GM06990 (cell line): Measurements from ENCODE around the gene SLC29A3.

Experiments used
- DNase-seq: peaks from one replicate; pipeline ENCODE4 v3.0.0-alpha.2; 2011; ENCODE audit not compliant: insufficient read length; ENCODE audit errors: extremely low read depth
- H3K27me3 ChIP-seq: replicated peaks from 2 replicates; pipeline ENCODE4 v1.6.0; 2011; ENCODE audit warnings: low read length; ENCODE audit not compliant: control insufficient read depth, insufficient read depth
- H3K36me3 ChIP-seq: 2 replicates; pipeline ENCODE4 v1.5.1; 2011; ENCODE audit warnings: low read length; ENCODE audit not compliant: control insufficient read depth, insufficient read depth
- H3K4me3 ChIP-seq: replicated peaks from 2 replicates; pipeline ENCODE4 v1.5.1; 2011; ENCODE audit warnings: low read depth, mild to moderate bottlenecking, control low read depth, low read length
- TF ChIP-seq, protein P1 (sequence below): IDR thresholded peaks from 2 replicates; pipeline ENCODE4 v1.5.1; 2011; ENCODE audit warnings: low read length, control low read depth, mild to moderate bottlenecking, inconsistent platforms; ENCODE audit not compliant: insufficient read depth, poor library complexity, severe bottlenecking

The SLC29A3 gene

DNA sequence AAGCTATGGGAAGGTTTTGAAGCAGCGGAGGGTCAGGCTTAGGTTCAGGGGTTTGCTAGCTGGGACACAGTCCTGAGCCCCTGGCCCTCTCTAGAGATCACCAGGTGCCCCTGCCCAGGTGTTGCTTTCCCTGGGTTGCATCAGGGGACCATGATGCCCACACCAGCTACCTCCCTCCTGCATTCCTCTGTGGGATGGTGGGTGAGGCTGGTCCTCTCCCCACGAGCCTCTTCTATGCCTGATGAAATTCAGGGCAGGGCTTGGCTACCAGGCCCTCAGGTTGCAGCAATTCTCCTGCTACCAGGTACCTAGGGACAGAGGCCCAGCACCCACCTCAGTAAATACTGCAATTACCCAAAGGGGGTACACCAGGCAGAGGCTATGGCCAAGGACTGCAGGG lies 10.8 kb upstream of the SLC29A3 start:
- no peaks in the 10 kb centered on the region for H3K27me3 ChIP-seq
- TF ChIP-seq, protein P1, sequence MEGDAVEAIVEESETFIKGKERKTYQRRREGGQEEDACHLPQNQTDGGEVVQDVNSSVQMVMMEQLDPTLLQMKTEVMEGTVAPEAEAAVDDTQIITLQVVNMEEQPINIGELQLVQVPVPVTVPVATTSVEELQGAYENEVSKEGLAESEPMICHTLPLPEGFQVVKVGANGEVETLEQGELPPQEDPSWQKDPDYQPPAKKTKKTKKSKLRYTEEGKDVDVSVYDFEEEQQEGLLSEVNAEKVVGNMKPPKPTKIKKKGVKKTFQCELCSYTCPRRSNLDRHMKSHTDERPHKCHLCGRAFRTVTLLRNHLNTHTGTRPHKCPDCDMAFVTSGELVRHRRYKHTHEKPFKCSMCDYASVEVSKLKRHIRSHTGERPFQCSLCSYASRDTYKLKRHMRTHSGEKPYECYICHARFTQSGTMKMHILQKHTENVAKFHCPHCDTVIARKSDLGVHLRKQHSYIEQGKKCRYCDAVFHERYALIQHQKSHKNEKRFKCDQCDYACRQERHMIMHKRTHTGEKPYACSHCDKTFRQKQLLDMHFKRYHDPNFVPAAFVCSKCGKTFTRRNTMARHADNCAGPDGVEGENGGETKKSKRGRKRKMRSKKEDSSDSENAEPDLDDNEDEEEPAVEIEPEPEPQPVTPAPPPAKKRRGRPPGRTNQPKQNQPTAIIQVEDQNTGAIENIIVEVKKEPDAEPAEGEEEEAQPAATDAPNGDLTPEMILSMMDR, result no peak
- H3K4me3 ChIP-seq, result no peak overlapping the region
- no peaks in the 10 kb centered on the region for H3K36me3 ChIP-seq
- DNase-seq, result no peak

- no peak for DNase-seq
- H3K27me3 ChIP-seq, result no peaks in the 10 kb centered on the region
- H3K4me3 ChIP-seq, result no peak overlapping the region
- no peaks in the 10 kb centered on the region for H3K36me3 ChIP-seq
- TF ChIP-seq, protein P1, result no peak
These were observed 10.1 kb upstream of the SLC29A3 start for GRCh38 chr10:71308985-71309384.

- Histone ChIP-seq H3K27me3 (no peaks in the 10 kb centered on the region), H3K36me3 (no peaks in the 10 kb centered on the region), H3K4me3 (no peak overlapping the region)
- TF ChIP-seq, protein P1, result no peak
- no peak for DNase-seq
These were observed 9.1 kb upstream of the SLC29A3 start for GRCh38 chr10:71309919-71310318.

GRCh38 chr10:71312220-71312619 lies 6.8 kb upstream of the SLC29A3 start:
- H3K36me3 ChIP-seq, result no peaks in the 10 kb centered on the region
- H3K27me3 ChIP-seq, result no peaks in the 10 kb centered on the region
- TF ChIP-seq, protein P1, result no peak
- DNase-seq, result no peak
- no peak overlapping the region for H3K4me3 ChIP-seq

DNA sequence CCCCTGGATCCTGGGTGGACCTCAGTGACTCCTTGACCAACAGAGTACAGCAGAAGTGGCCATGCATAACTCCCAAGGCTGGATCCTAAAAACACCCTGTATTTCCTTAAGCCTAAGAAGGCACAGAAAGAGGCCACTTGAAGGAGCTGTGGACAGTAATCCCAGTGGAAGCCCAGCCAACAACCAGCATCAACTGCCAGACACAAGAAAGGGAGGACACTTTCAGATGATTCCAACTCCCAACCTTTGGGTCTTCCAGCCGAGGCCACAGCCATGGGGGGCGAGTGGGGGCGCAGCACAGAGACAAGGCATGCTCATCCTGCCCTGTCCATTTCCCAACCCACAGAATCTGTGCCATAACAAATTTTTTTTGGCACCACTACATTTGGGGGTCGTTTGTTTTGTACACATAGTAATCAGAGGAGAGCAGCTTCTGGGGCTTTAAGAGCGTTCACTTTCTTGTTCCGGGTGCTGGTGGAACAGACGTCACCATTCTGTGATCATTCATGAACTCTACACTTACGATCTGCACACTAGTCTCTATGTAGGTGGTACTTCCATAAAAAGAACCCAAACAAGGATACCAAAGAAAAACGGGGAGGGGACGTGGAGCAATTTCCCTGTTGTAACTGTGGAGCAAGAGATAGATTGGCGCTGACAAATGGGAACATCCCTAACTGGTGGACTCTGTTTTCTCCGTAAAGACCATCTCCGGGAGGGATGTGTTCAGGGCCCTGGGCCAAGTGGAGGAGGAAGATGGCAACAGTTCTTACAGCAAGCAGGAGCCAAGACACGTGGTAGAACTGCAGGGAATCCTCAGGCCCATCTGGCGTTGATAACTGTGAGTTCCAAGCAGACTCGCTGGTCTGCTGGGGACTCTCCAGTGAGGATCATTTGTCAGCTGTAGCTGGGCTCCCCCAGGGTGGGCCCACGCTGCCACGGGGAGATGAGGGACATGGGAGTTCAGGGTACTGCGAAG lies 6.0 kb upstream of the SLC29A3 start:
- no peak for DNase-seq
- Histone ChIP-seq H3K36me3 (no peaks in the 10 kb centered on the region), H3K27me3 (no peaks in the 10 kb centered on the region), H3K4me3 (no peak overlapping the region)
- TF ChIP-seq, protein P1, result no peak
